ENCODE measurements around the gene PRSS57.
"Not testable (repeated sequence)": the region's sequence is repeated elsewhere in the genome, so short reads cannot be mapped to it uniquely, and the experiment has no call there.

PRSS57 gene

GRCh38 chr19:695352-695949 lies at the start of gene PRSS57:
Gene PRSS57, minus strand, starts transcription at chr19:695452. Its CDS starts 22 bp downstream, at chr19:695430.
- no peak for DNase-seq

DNA sequence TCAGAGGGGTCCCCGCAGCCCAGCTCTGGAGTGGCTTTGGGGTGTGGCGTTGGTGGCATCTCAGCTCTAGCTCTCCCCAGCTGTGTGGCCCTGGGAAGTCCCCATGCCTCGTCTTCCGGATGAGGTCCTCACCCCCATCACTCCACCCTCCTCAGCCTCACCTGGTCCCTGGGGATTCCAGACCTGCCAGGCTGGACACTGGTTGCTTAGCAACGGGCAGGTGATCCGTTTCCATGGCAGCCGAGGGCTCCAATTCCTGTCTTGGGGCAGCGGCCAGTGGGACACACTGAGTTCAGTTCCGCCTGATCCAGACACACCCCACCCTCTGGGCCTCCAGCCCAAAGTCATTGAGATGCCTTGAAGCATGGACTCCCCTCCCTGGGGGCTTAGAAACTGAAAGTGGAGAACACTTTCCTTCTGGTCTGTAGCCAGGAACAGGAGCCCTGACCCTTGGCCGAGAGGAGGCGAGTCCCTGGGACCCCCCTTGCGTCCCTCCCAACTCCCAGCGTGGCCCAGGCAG lies 48.0 kb upstream of the PRSS57 start:
- DNase-seq: peak; percentile 60

- no peak for DNase-seq
Measured at GRCh38 chr19:742540-743075, 47.4 kb upstream of the PRSS57 start.

DNA sequence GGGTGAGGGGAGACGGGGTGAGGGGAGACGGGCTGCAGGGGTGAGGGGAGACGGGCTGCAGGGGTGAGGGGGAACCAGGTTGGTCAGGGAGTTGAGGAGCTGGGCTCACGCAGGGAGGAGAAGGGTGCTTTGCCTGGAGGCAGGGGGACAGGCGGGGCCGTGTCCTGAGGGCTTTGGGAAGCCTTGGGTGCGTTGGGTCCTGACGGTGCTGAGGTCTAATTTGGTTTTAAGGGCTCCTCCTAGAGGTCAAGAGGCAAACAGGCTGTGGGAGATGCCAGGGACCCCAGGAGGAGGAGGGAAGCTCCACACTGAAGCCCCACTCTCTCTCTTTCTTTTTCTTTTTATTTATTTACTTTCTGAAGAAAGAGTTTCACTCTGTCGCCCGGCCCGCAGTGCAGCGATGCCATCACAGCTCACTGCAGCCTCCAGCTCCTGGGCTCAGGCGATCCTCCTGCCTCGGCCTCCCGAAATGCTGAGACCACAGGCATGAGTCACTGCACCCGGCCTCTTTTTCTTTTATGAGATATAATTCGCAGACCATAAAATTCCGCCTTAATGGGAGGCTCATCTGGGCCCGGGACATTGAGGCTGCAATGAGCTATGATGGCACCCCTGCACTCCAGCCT lies 46.4 kb upstream of the PRSS57 start:
- no peak for DNase-seq

DNA sequence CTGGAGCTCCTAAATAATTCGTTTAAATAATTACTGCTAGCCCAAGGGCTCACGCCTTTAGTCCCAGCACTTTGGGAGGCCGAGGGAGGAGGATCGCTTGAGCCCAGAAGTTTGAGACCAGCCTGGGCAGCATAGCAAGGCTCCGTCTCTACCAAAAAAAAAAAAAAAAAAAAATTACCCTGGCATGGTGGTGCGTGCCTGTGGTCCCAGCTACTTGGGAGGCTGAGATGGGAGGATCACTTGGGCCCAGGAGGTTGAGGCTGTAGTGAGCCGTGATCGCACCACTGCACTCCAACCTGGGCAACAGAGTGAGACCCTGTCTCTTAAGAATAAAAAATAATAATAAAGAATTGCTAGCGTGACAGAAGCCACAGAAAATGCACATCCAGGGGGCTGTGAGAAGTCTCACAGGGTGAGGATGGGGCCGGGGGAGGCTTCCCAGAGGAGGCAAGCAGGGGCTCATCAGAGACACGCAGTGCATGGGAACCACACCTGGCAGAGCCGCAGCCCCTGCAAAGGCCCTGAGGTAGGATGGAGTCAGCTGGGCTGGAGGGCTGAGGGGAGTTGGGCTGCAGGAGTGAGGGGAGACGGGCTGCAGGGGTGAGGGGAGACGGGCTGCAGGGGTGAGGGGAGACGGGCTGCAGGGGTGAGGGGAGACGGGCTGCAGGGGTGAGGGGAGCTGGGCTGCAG lies 45.7 kb upstream of the PRSS57 start:
- DNase-seq: not testable (repeated sequence)

- no peak for DNase-seq
Measured at GRCh38 chr19:739998-740715, 44.9 kb upstream of the PRSS57 start.

DNA sequence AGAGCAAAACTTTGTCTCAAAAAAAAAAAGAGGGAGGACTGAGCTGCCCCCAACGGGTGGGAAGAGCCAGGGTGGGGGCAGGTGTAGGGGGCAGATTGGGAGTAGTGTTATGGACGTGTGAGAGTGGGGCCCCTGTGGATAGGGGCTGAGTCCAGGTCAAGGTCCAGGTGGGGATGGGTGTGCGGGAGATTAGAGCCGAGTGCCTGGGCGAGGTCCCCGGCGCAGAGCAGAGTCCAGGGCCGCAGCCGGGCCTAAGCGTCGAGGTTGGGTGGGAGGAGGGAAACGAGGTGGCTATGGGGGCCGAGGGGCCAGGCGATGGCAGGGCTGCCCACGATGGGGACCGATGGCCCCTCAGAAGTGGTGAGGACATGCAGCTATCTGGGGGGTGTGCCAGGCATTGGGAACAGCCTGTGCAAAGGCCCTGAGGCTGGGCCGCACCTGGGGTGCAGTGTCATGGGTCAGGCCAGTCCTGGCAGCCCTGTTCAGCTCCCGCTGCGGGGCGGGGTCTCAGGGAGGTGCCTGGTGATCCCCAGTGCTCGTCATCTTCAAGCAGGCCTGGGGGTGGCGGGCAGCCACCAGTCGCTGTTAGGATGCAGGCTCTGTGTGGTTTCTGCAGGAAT lies 43.4 kb upstream of the PRSS57 start:
- no peak for DNase-seq

DNA sequence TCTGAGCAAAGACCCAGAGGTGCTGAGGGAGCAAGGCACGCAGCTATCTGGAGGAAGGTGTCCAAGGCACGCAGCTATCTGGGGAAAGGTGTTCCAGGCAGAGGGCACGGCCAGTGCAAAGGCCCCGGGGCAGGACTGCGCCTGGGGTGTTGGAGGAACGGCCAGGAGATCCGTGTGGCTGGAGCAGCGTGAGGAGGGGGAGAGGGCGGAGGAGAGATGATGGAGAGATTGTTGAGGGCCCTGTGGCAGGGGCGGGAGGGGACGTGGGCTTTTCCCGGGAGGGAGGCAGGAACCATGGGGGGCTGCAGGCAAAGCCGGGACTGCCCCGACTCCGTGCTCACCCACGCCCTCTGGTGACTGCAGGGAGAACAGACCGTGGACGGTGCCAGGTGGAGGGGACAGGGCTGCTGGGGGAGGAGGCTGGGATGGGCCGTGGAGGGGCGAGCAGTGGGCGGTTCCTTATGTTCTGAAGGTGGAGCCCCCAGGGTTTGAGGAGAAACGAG lies 42.4 kb upstream of the PRSS57 start:
- no peak for DNase-seq

- DNase-seq: no peak
Measured at GRCh38 chr19:736125-736524, 40.9 kb upstream of the PRSS57 start.

GRCh38 chr19:734716-735115 lies 39.5 kb upstream of the PRSS57 start:
- no peak for DNase-seq

DNA sequence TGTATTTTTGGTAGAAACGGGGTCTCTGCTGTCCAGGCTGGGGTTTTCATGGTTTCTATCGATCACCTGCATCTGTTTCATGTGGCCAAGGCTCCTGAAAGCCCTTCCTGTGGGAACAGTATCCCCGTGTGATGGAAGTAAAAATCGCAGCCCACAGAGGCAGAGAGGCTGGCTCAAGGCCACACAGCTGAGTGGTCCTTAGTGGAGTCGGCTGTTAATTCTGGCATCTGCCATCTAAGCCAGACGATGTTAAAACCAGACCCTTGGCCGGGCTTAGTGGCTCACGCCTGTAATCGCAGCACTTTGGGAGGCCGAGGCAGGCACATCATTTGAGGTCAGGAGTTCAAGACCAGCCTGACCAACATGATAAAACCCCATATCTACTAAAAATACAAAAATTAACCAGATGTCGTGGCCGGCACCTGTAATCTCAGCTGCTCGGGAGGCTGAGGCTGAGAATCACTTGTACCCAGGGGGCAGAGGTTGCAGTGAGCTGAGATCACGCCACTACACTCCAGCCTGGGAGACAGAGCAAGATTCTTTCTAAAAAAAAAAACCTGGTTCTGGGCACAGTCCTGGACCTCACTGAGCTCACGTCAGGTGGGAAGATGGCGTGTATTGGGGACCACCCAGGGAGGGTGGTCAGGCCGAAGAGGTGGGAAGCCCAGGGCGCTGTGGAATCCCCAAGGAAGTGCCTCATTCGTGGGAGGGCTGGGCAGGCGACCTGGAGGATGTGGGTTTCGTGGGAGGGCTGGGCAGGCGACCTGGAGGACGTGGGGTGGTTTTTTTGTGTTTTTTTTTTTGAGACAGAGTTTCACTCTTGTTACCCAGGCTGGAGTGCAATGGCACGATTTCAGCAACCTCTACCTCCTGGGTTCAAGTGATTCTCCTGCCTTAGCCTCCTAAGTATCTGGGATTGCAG lies 37.2 kb upstream of the PRSS57 start:
- no peak for DNase-seq

GRCh38 chr19:731000-731399 lies 35.7 kb upstream of the PRSS57 start:
- DNase-seq: no peak

DNA sequence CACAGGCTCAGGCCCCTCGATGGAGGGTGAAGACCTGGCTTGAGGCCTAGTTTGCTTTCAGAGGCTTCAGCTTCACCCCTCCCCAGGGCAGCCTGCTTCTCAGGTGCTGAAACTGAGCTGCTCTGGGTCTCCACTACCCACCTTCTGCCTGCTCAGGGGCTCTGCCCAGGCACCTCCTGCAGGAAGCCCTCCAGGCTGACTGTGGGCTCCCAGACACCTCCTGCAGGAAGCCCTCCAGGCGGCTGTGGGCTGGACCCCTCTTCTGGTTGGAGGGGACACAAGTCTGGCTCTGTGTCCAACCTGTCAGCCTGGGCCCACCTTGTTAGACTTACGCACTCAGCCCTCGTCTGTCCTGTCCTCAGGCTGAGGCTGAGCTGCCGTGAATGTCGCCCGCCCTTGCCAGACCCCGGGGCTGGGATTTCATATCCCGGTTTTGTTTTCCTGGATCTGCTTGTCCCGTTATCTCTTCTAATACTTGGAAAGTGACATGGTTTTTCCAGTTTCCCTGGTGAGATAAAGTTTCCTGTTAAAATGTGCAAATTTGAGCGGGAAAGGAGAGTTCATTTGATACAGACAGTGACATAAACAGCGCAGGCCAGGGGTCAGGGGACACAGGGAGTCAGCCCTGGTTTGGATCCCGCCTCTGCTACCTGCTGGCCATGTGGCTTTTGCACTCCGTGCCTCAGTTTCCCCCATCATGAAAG lies 34.9 kb upstream of the PRSS57 start:
- DNase-seq: no peak

- not testable (repeated sequence) for DNase-seq
Measured at GRCh38 chr19:729564-729963, 34.3 kb upstream of the PRSS57 start.

- no peak for DNase-seq
Measured at GRCh38 chr19:728011-728410, 32.8 kb upstream of the PRSS57 start.

GRCh38 chr19:726993-727956 lies 32.0 kb upstream of the PRSS57 start:
- no peak for DNase-seq

GRCh38 chr19:725461-726089 lies 30.3 kb upstream of the PRSS57 start:
- no peak for DNase-seq

DNA sequence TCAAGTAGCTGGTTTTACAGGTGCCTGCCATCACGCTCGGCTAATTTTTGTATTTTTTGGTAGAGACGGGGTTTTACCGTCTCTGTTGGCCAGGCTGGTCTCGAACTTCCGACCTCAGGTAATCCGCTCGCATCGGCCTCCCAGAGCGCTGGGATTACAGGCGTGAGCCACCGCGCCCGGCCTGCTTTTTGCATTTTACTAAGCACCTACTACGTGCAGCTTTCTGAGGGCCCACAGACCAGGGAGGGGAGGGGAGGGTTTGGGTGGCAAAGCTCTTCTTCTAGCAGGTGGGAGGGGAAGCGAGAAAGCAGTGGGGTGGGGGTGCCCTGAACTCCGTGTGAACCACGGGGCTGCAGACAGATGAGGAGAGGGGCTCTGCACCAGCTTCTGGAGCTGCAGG lies 28.5 kb upstream of the PRSS57 start:
- DNase-seq: no peak

- no peak for DNase-seq
Measured at GRCh38 chr19:723247-723646, 28.0 kb upstream of the PRSS57 start.
